ENCODE data around the gene ZNF423.

Gene ZNF423

DNA sequence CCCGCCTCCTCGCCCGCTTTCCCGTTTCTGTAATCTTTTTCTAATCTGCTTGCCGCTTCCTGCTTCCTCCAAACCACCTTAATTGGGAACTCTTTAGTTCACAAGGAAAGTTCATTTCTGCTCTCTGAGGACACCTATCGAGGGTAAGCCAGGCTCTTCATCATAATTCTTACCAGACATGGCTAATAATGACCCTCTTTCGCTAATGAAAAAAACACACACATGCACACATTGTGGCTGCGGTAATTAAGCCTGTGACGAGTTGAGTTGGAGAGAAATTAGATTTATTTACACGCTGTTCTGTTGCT, 100.6 kb downstream of the ZNF423 start:
- no peaks in the 10 kb centered on the region for H3K79me2 ChIP-seq (ENCODE audit: control insufficient read depth, low read length)
- H3K27ac ChIP-seq (ENCODE audit: low read depth, low read length), result no peak overlapping the region
- no peaks in the 10 kb centered on the region for H3F3A ChIP-seq (ENCODE audit: control insufficient read depth, insufficient read depth)
- no peaks in the 10 kb centered on the region for H3K9me2 ChIP-seq (replicated peaks; ENCODE audit: control insufficient read depth, low read length)
- H3K27me3 ChIP-seq (ENCODE audit: control insufficient read depth, low read length), result peaks cover 9% of the 10 kb centered on the region
- no peak overlapping the region for H3K4me2 ChIP-seq (ENCODE audit: low read length)
- no peaks in the 10 kb centered on the region for H4K20me1 ChIP-seq (ENCODE audit: control insufficient read depth, insufficient read depth, low read depth, low read length)
- TF ChIP-seq, protein P1, sequence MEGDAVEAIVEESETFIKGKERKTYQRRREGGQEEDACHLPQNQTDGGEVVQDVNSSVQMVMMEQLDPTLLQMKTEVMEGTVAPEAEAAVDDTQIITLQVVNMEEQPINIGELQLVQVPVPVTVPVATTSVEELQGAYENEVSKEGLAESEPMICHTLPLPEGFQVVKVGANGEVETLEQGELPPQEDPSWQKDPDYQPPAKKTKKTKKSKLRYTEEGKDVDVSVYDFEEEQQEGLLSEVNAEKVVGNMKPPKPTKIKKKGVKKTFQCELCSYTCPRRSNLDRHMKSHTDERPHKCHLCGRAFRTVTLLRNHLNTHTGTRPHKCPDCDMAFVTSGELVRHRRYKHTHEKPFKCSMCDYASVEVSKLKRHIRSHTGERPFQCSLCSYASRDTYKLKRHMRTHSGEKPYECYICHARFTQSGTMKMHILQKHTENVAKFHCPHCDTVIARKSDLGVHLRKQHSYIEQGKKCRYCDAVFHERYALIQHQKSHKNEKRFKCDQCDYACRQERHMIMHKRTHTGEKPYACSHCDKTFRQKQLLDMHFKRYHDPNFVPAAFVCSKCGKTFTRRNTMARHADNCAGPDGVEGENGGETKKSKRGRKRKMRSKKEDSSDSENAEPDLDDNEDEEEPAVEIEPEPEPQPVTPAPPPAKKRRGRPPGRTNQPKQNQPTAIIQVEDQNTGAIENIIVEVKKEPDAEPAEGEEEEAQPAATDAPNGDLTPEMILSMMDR (IDR thresholded peaks at IDR 0.05; ENCODE audit: low read depth, low read length, poor library complexity, severe bottlenecking), result no peak
- no peak for TF ChIP-seq EZH2phosphoT487 (IDR thresholded peaks at IDR 0.05; ENCODE audit: borderline replicate concordance, low read length)
- no peak overlapping the region for H3K4me3 ChIP-seq (ENCODE audit: low read length)
- H3K9me3 ChIP-seq (ENCODE audit: control insufficient read depth, insufficient read depth, low read length), result no peaks in the 10 kb centered on the region
- H3K4me1 ChIP-seq (ENCODE audit: control insufficient read depth, low read length), result no peaks in the 10 kb centered on the region
- no peaks in the 10 kb centered on the region for H3K36me3 ChIP-seq (ENCODE audit: control insufficient read depth, low read length)

DNA sequence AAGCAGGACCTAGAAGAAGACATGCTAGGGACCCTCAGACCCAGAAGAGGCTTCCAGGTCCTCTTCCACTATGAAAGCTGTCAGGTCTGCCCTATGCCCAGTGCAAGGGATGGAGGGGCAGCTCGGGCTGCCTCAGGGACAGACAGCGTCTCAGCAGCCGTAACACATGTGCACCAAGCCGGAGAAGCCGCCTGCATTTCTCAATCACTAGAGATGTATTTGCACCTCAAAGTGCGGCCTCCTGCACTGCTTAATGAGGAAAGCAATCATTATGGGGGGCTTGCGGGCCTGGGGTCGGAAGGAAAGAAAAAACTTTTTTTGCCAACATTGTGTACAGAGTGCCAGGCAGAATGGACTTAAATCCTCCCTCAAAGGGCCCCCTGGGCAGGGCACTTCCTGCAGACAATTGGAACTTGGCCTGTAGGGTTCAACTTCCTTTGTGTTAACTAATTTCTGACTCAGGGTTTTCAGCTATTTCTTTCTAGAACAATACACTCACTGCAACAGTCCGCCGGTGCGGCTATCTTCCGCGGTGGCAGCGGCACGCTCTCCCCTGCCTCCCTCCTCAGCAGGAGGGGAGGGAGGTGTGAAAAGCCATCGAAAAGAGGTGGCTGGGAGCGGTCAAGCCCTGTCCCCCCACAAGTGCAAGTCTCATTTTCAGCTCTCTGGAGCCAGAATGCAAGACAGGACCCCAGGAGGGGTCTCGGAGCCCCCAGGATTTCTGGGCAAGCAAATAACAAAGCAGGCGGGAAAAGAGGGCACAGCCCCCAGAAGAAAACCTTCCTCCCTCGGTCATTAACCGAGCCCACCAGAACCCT, 101.2 kb downstream of the ZNF423 start:
- no peaks in the 10 kb centered on the region for H3K79me2 ChIP-seq (ENCODE audit: control insufficient read depth, low read length)
- no peak overlapping the region for H3K27ac ChIP-seq (ENCODE audit: low read depth, low read length)
- H3K4me2 ChIP-seq (ENCODE audit: low read length), result no peak overlapping the region
- H3K4me3 ChIP-seq (ENCODE audit: low read length), result no peak overlapping the region
- H3K27me3 ChIP-seq (ENCODE audit: control insufficient read depth, low read length), result peaks cover 9% of the 10 kb centered on the region
- no peaks in the 10 kb centered on the region for H3K9me3 ChIP-seq (ENCODE audit: control insufficient read depth, insufficient read depth, low read length)
- no peaks in the 10 kb centered on the region for H4K20me1 ChIP-seq (ENCODE audit: control insufficient read depth, insufficient read depth, low read depth, low read length)
- TF ChIP-seq, protein P1 (IDR thresholded peaks at IDR 0.05; ENCODE audit: low read depth, low read length, poor library complexity, severe bottlenecking), result no peak
- no peak for TF ChIP-seq EZH2phosphoT487 (IDR thresholded peaks at IDR 0.05; ENCODE audit: borderline replicate concordance, low read length)
- no peaks in the 10 kb centered on the region for H3K9me2 ChIP-seq (replicated peaks; ENCODE audit: control insufficient read depth, low read length)
- no peaks in the 10 kb centered on the region for H3F3A ChIP-seq (ENCODE audit: control insufficient read depth, insufficient read depth)
- no peaks in the 10 kb centered on the region for H3K4me1 ChIP-seq (ENCODE audit: control insufficient read depth, low read length)
- no peaks in the 10 kb centered on the region for H3K36me3 ChIP-seq (ENCODE audit: control insufficient read depth, low read length)

DNA sequence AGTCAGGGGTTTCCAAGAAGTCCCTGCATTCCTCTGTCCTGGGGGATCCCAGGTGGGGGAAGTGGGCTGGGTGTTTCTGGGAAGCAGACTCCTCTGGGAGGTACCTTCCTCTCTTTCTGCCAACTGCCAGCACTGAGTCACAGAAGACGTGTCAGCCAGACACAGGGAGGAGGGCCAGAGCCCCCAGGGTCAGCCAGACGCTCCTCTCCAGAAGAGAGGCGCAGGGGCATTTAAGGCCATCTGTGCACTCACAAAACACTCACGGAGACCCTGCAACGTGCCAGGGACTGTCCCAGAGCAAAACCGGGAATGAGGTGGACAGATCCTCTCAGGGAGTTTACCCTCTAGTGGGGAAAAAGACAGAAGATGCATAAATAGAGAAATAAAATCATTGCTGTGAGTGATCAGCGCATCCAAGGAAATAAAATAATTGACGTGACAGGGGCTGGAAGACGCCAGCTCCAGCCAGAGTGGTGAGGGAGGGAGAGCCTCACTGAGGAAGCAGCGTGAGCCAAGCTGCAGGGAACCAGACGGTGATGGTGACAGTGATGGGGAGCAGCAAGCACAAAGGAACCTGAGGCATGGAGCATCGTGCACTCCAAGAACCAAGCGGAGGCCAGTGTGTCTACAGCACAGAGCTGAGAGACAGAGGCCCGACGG, 105.4 kb downstream of the ZNF423 start:
- peaks cover 6% of the 10 kb centered on the region for H3K27me3 ChIP-seq (ENCODE audit: control insufficient read depth, low read length)

More for the DNA sequence above, 105.4 kb downstream of the ZNF423 start:
- Histone ChIP-seq H3F3A (ENCODE audit: control insufficient read depth, insufficient read depth) (no peaks in the 10 kb centered on the region), H3K9me2 (replicated peaks; ENCODE audit: control insufficient read depth, low read length) (no peaks in the 10 kb centered on the region), H3K9me3 (ENCODE audit: control insufficient read depth, insufficient read depth, low read length) (no peaks in the 10 kb centered on the region), H3K4me3 (ENCODE audit: low read length) (no peak overlapping the region), H3K36me3 (ENCODE audit: control insufficient read depth, low read length) (no peaks in the 10 kb centered on the region), H3K4me2 (ENCODE audit: low read length) (no peak overlapping the region), H3K79me2 (ENCODE audit: control insufficient read depth, low read length) (no peaks in the 10 kb centered on the region), H3K4me1 (ENCODE audit: control insufficient read depth, low read length) (no peaks in the 10 kb centered on the region), H4K20me1 (ENCODE audit: control insufficient read depth, insufficient read depth, low read depth, low read length) (no peaks in the 10 kb centered on the region), H3K27ac (ENCODE audit: low read depth, low read length) (no peak overlapping the region)
- TF ChIP-seq, protein P1 (IDR thresholded peaks at IDR 0.05; ENCODE audit: low read depth, low read length, poor library complexity, severe bottlenecking), result no peak
- no peak for TF ChIP-seq EZH2phosphoT487 (IDR thresholded peaks at IDR 0.05; ENCODE audit: borderline replicate concordance, low read length)

Measured in DOHH2 (cell line).